ENCODE data around the gene ATG7.

ATG7 gene

DNA sequence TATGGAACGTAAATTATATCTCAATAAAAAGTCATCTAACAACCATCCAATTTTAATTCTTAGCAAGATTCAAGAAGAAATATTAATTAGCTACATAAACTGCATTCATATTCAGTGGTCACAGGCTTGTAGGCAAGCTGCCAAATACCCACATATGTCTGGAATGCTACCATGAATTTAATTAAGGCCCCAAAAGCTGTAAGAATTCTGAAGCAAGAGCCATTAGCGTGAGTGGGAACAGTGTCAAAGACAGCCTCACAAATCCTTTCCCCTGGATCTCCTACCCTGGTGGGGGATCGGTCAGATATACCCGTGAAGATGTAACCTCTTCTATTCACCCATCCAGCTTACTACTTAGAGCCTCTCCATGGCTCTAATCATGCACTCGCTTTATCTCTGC is 40.0 kb downstream of the ATG7 start:
- TF ChIP-seq, protein P1, sequence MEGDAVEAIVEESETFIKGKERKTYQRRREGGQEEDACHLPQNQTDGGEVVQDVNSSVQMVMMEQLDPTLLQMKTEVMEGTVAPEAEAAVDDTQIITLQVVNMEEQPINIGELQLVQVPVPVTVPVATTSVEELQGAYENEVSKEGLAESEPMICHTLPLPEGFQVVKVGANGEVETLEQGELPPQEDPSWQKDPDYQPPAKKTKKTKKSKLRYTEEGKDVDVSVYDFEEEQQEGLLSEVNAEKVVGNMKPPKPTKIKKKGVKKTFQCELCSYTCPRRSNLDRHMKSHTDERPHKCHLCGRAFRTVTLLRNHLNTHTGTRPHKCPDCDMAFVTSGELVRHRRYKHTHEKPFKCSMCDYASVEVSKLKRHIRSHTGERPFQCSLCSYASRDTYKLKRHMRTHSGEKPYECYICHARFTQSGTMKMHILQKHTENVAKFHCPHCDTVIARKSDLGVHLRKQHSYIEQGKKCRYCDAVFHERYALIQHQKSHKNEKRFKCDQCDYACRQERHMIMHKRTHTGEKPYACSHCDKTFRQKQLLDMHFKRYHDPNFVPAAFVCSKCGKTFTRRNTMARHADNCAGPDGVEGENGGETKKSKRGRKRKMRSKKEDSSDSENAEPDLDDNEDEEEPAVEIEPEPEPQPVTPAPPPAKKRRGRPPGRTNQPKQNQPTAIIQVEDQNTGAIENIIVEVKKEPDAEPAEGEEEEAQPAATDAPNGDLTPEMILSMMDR (IDR thresholded peaks at IDR 0.05; ENCODE audit: borderline replicate concordance, control extremely low read depth, extremely low read depth, insufficient read depth, missing control alignments), result no peak
- in situ Hi-C loops (cut with MboI; ENCODE audit: low sequenced_read_pairs, unreplicated experiment), result no loop called here
- no peak for DNase-seq (ENCODE audit: low spot score)

DNA sequence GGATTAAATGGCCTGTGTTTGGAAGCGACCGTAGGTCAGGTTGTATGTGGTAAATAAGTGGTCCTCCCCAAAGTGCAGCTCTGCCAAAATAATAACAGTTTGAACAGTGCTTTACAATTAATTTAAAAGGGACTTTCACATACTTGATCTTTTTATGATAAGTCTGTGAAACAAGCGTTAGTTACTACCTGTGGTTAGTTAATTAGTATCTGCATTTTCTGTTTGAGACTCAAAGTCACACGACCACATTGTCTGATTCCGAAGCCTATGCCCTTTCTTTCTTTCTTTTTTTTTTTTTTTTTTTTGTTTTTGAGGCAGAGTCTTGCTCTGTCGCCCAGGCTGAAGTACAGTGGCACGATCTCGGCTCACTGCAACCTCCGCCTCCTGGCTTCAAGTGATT is 45.1 kb downstream of the ATG7 start:
- in situ Hi-C loops (cut with MboI; ENCODE audit: low sequenced_read_pairs, unreplicated experiment), result no loop called here
- TF ChIP-seq, protein P1 (IDR thresholded peaks at IDR 0.05; ENCODE audit: borderline replicate concordance, control extremely low read depth, extremely low read depth, insufficient read depth, missing control alignments), result no peak
- no peak for DNase-seq (ENCODE audit: low spot score)

DNA sequence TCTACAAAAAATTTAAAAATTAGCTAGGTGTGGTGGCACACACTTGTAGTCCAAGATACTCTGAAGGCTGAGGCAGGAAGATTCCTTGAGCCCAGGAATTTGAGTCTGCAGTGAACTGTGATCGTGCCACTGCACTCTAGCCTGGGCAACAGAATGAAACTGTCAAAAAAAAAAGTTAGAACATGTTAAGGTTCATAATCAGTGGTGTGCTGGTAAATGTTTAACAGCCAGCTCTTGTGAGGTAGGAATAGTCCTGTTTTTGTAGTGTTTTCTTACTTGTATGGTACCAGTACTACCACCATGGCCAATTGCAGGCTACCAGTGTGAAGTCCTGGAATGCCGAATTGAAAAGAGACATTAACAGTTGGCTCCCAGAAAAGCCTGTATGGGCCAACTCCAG is 50.7 kb downstream of the ATG7 start:
- DNase-seq (ENCODE audit: low spot score), result no peak
- in situ Hi-C loops (cut with MboI; ENCODE audit: low sequenced_read_pairs, unreplicated experiment), result no loop called here
- TF ChIP-seq, protein P1 (IDR thresholded peaks at IDR 0.05; ENCODE audit: borderline replicate concordance, control extremely low read depth, extremely low read depth, insufficient read depth, missing control alignments), result no peak

DNA sequence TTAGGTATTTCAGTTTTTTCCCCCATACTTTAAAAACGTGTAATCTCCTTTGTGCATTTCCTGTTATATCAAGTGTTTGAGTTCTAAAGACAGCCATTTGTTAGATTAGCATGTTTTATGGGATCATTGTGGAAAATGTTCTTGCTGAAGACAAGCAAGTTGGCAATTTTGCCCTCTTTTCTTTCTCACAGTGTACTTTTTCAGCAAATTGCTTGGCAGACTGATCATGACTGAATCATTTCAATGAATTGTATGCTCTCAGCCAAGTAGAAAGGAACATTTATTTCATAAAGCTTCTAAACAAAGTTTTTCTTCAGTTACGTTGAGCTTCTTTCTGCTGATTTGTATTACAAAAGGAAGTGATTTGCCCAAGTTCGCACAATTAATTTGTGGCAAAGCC is 51.6 kb downstream of the ATG7 start:
- TF ChIP-seq, protein P1 (IDR thresholded peaks at IDR 0.05; ENCODE audit: borderline replicate concordance, control extremely low read depth, extremely low read depth, insufficient read depth, missing control alignments), result no peak
- in situ Hi-C loops (cut with MboI; ENCODE audit: low sequenced_read_pairs, unreplicated experiment), result no loop called here
- DNase-seq (ENCODE audit: low spot score), result no peak

DNA sequence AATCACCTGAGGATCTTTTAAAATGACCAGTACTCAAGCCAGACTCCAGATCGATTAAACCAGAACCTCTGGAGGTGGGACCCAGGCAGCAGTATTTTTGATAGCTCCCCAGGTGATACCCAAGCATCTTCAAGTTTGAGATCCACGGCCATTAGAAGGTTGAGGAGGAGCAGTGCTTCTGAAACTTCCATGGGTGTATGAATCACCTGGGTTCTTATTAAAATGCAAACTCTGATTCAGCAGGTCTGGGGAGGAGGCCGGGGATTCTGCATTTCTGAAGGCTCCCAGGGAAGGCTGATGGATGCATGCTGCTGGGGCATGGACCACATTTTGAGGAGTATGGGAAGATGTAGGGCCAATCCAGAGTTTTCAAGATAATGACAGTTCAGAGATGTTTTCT is 55.4 kb downstream of the ATG7 start:
- TF ChIP-seq, protein P1 (IDR thresholded peaks at IDR 0.05; ENCODE audit: borderline replicate concordance, control extremely low read depth, extremely low read depth, insufficient read depth, missing control alignments), result no peak
- in situ Hi-C loops (cut with MboI; ENCODE audit: low sequenced_read_pairs, unreplicated experiment), result loop anchor here (25.0 kb wide), 2 partner anchors 265 to 390 kb away; no protein-coding TSS in a partner anchor
- no peak for DNase-seq (ENCODE audit: low spot score)

DNA sequence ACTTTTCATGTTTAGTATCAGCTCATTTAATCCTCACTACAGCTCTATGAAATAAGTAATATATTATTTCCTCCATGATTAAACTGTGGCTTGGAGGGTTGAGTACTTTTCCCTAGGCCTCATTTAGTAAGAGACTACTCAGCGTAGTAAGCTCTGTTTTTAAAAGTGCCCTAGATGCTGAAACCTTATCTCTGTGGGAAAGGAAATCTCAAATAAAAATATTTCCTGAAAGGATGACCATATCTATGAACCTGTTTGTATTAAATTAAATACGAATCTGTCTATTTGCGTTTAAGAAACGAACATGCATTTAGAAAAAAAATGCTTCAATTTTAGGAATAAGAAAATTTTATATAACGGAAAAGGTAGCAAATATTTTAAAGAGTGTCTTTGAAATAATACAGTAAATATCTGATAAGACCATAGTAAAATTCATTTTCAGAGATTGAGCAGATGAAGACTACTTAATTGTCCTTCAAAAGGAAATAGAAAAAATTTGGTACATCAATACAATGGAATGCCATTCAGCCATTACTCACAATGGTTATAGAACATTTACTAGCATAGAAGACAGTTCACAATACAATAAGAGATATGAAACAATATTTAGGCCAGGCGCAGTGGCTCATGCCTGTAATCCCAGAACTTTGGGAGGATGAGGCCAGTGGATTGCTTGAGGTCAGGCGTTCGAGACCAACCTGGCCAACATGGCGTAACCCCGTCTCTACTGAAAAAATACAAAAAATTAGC is 56.2 kb downstream of the ATG7 start:
- in situ Hi-C loops (cut with MboI; ENCODE audit: low sequenced_read_pairs, unreplicated experiment), result loop anchor here (25.0 kb wide), 2 partner anchors 266 to 391 kb away; no protein-coding TSS in a partner anchor
- TF ChIP-seq, protein P1 (IDR thresholded peaks at IDR 0.05; ENCODE audit: borderline replicate concordance, control extremely low read depth, extremely low read depth, insufficient read depth, missing control alignments), result no peak

More for the DNA sequence above, 56.2 kb downstream of the ATG7 start:
- DNase-seq (ENCODE audit: low spot score), result no peak

All from GM13976 (cell line).